ENCODE measurements around the gene APBA2. TPM values are rescaled to one million over a fixed set of nuclear protein-coding genes. Genes with fewer than 3 reads are reported as not detected.

APBA2 gene
- total RNA-seq, 1 donor from 2014 or later: 4.2 TPM

DNA sequence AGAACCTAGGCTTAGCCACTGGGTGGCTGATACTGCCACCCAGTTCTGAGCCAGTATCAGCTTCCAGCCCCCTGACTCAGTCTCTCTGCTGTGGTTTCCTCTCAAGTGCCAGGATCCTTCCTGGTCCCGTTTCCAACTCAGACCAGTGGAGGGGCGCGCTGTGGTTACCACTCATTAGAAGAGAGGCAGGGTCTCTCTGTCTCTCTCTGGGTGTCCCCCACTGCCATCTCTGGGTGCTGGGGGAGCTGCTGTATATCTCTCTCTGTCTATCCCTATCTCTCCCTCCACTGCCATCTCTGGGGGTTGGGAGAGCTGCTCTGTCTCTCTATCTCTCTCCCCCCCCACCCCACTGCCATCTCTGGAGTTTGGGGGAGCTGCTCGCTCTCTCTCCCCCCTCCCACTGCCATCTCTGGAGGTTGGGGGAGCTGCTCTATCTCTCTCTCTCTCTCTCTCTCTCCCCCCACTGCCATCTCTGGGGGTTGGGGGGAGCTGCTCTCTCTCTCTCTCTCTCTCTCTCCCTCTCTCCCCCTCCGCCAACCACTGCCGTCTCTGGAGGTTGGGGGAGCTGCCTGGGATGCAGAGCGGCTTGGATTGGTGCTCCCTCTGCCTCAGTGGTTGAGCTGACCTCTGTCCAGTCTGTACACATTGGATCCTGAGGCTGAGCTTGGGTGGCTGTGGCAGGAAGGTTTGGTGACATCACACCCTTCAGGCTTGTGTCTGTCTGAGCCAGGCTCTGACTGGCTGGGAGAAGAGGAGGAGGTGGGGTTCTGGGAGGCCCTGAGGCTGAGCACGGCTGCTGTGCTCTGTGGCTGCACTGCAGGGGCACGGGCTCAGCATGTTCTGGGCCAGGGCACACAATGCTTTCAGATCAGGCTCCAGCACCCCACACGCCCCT lies 98.9 kb downstream of the APBA2 start:
- Histone ChIP-seq H3K36me3 (ENCODE audit: control insufficient read depth in 3 of 3, insufficient read depth in 3 of 3, low read length in 3 of 3) (no peaks in the 10 kb centered on the region), H3K4me3 (ENCODE audit: low read length in 3 of 3) (no peak overlapping the region), H3K9me3 (ENCODE audit: control insufficient read depth in 3 of 3, low read length in 3 of 3) (peaks cover 0 to 4% (median 2%) of the 10 kb centered on the region in 3 donors), H3K27me3 (ENCODE audit: control insufficient read depth in 3 of 3, insufficient read depth in 3 of 3, low read length in 3 of 3) (peaks cover 0 to 2% (median 0%) of the 10 kb centered on the region in 3 donors), H3K9ac (ENCODE audit: low read depth in 1 of 3, low read length in 3 of 3) (no peak overlapping the region), H3K27ac (ENCODE audit: low read depth, low read length) (no peak overlapping the region), H3K4me1 (ENCODE audit: control insufficient read depth in 3 of 3, insufficient read depth in 3 of 3, low read length in 3 of 3) (no peaks in the 10 kb centered on the region)

DNA sequence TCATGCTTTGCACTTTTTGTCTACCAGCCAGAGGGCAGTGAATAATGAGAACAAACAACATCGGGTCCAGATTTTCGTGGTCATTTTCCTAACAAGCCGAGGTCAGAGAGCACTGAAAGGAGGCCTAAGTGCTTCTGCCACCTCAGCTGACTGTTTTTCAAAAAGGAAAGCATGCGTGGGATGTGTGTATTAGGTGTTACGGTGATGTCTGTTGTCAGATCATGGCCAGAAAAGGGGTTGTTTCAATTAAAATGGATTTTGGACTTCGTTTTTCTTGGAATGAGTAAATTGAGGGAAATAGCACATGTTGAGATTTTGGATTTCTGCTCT lies 99.5 kb downstream of the APBA2 start:
- Histone ChIP-seq H3K4me1 (ENCODE audit: control insufficient read depth in 3 of 3, insufficient read depth in 3 of 3, low read length in 3 of 3) (no peaks in the 10 kb centered on the region), H3K36me3 (ENCODE audit: control insufficient read depth in 3 of 3, insufficient read depth in 3 of 3, low read length in 3 of 3) (no peaks in the 10 kb centered on the region), H3K27ac (ENCODE audit: low read depth, low read length) (no peak overlapping the region), H3K9ac (ENCODE audit: low read depth in 1 of 3, low read length in 3 of 3) (no peak overlapping the region), H3K27me3 (ENCODE audit: control insufficient read depth in 3 of 3, insufficient read depth in 3 of 3, low read length in 3 of 3) (peaks cover 0 to 2% (median 0%) of the 10 kb centered on the region in 3 donors), H3K4me3 (ENCODE audit: low read length in 3 of 3) (no peak overlapping the region), H3K9me3 (ENCODE audit: control insufficient read depth in 3 of 3, low read length in 3 of 3) (peaks cover 0 to 4% (median 2%) of the 10 kb centered on the region in 3 donors)

GRCh38 chr15:28985691-28986090 lies 99.9 kb downstream of the APBA2 start:
- Histone ChIP-seq H3K9ac (ENCODE audit: low read depth in 1 of 3, low read length in 3 of 3) (no peak overlapping the region), H3K4me3 (ENCODE audit: low read length in 3 of 3) (no peak overlapping the region)

DNA sequence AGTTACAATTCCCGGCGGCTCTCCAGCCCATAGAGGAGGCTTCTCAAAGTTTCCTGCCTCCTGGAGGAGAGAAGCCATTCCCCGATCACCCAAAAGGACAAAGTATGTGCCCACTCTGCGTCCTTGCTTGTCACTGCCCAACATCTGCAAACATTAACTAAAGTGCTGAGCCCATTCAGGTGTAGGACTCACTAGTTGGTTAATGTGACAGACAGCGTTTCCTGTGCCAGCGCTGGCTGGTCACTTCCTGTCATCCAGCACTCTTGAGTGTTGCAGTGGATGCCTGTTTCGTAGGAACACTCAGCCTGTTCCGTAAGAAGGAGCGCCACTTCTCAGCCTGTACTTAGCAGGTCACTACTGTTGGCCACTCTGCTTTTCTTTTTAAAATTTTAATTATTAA lies 100.3 kb downstream of the APBA2 start:
- Histone ChIP-seq H3K4me1 (ENCODE audit: control insufficient read depth in 3 of 3, insufficient read depth in 3 of 3, low read length in 3 of 3) (no peaks in the 10 kb centered on the region), H3K4me3 (ENCODE audit: low read length in 3 of 3) (no peak overlapping the region), H3K27ac (ENCODE audit: low read depth, low read length) (no peak overlapping the region), H3K36me3 (ENCODE audit: control insufficient read depth in 3 of 3, insufficient read depth in 3 of 3, low read length in 3 of 3) (no peaks in the 10 kb centered on the region), H3K27me3 (ENCODE audit: control insufficient read depth in 3 of 3, insufficient read depth in 3 of 3, low read length in 3 of 3) (peaks cover 0 to 2% (median 0%) of the 10 kb centered on the region in 3 donors), H3K9ac (ENCODE audit: low read depth in 1 of 3, low read length in 3 of 3) (no peak overlapping the region), H3K9me3 (ENCODE audit: control insufficient read depth in 3 of 3, low read length in 3 of 3) (peaks cover 0 to 4% (median 2%) of the 10 kb centered on the region in 3 donors)

More at GRCh38 chr15:28985691-28986090, 99.9 kb downstream of the APBA2 start:
- Histone ChIP-seq H3K9me3 (ENCODE audit: control insufficient read depth in 3 of 3, low read length in 3 of 3) (peaks cover 0 to 4% (median 2%) of the 10 kb centered on the region in 3 donors), H3K4me1 (ENCODE audit: control insufficient read depth in 3 of 3, insufficient read depth in 3 of 3, low read length in 3 of 3) (no peaks in the 10 kb centered on the region), H3K27me3 (ENCODE audit: control insufficient read depth in 3 of 3, insufficient read depth in 3 of 3, low read length in 3 of 3) (peaks cover 0 to 2% (median 0%) of the 10 kb centered on the region in 3 donors), H3K27ac (ENCODE audit: low read depth, low read length) (no peak overlapping the region), H3K36me3 (ENCODE audit: control insufficient read depth in 3 of 3, insufficient read depth in 3 of 3, low read length in 3 of 3) (no peaks in the 10 kb centered on the region)

GRCh38 chr15:28986726-28987125 lies 101.0 kb downstream of the APBA2 start:
- no peaks in the 10 kb centered on the region for H3K36me3 ChIP-seq (ENCODE audit: control insufficient read depth in 3 of 3, insufficient read depth in 3 of 3, low read length in 3 of 3)
- H3K4me1 ChIP-seq (ENCODE audit: control insufficient read depth in 3 of 3, insufficient read depth in 3 of 3, low read length in 3 of 3): no peaks in the 10 kb centered on the region
- H3K27me3 ChIP-seq (ENCODE audit: control insufficient read depth in 3 of 3, insufficient read depth in 3 of 3, low read length in 3 of 3): peaks cover 0 to 2% (median 0%) of the 10 kb centered on the region in 3 donors
- no peak overlapping the region for H3K4me3 ChIP-seq (ENCODE audit: low read length in 3 of 3)
- H3K9ac ChIP-seq (ENCODE audit: low read depth in 1 of 3, low read length in 3 of 3): no peak overlapping the region
- no peak overlapping the region for H3K27ac ChIP-seq (ENCODE audit: low read depth, low read length)
- peaks cover 0 to 4% (median 2%) of the 10 kb centered on the region in 3 donors for H3K9me3 ChIP-seq (ENCODE audit: control insufficient read depth in 3 of 3, low read length in 3 of 3)

GRCh38 chr15:28987337-28987736 lies 101.6 kb downstream of the APBA2 start:
- Histone ChIP-seq H3K4me3 (ENCODE audit: low read length in 3 of 3) (no peak overlapping the region), H3K9me3 (ENCODE audit: control insufficient read depth in 3 of 3, low read length in 3 of 3) (peaks cover 0 to 4% (median 2%) of the 10 kb centered on the region in 3 donors), H3K27me3 (ENCODE audit: control insufficient read depth in 3 of 3, insufficient read depth in 3 of 3, low read length in 3 of 3) (peaks cover 0 to 2% (median 0%) of the 10 kb centered on the region in 3 donors), H3K27ac (ENCODE audit: low read depth, low read length) (no peak overlapping the region), H3K4me1 (ENCODE audit: control insufficient read depth in 3 of 3, insufficient read depth in 3 of 3, low read length in 3 of 3) (no peaks in the 10 kb centered on the region), H3K36me3 (ENCODE audit: control insufficient read depth in 3 of 3, insufficient read depth in 3 of 3, low read length in 3 of 3) (no peaks in the 10 kb centered on the region), H3K9ac (ENCODE audit: low read depth in 1 of 3, low read length in 3 of 3) (no peak overlapping the region)

DNA sequence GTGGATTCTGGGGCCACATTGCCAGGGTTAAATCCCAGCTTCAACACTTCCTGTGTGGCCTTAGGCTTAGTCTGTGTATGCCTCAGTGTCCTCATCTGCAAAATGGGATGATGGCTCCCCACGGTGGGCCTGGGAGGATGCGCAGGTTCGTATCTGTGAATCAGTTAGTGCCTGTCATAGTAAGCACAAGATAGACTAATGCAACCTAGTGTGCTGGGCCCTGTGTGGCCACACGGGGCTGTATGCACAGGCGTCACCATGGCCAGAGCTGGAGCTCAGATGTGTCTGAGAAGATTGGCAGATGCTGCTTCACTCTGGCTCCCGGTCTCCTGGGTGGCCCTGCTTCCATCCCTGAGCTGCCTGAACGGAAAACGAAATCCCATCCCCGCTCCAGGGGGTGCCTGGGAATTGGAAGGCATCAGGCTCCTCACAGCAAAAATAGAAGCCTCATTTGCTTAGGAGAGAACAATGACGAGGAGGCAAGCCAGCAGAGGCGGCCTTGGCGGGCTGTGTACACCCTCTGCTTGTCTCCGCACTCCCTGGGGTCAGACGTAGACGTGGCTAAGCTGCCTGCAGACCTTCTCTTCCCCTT lies 103.6 kb downstream of the APBA2 start:
- Histone ChIP-seq H3K4me3 (ENCODE audit: low read length in 3 of 3) (no peak overlapping the region), H3K36me3 (ENCODE audit: control insufficient read depth in 3 of 3, insufficient read depth in 3 of 3, low read length in 3 of 3) (no peaks in the 10 kb centered on the region), H3K4me1 (ENCODE audit: control insufficient read depth in 3 of 3, insufficient read depth in 3 of 3, low read length in 3 of 3) (peaks cover 0 to 5% (median 0%) of the 10 kb centered on the region in 3 donors), H3K27ac (ENCODE audit: low read depth, low read length) (no peak overlapping the region), H3K9ac (ENCODE audit: low read depth in 1 of 3, low read length in 3 of 3) (no peak overlapping the region), H3K9me3 (ENCODE audit: control insufficient read depth in 3 of 3, low read length in 3 of 3) (peaks cover 0 to 2% (median 0%) of the 10 kb centered on the region in 3 donors), H3K27me3 (ENCODE audit: control insufficient read depth in 3 of 3, insufficient read depth in 3 of 3, low read length in 3 of 3) (peaks cover 0 to 2% (median 0%) of the 10 kb centered on the region in 3 donors)

DNA sequence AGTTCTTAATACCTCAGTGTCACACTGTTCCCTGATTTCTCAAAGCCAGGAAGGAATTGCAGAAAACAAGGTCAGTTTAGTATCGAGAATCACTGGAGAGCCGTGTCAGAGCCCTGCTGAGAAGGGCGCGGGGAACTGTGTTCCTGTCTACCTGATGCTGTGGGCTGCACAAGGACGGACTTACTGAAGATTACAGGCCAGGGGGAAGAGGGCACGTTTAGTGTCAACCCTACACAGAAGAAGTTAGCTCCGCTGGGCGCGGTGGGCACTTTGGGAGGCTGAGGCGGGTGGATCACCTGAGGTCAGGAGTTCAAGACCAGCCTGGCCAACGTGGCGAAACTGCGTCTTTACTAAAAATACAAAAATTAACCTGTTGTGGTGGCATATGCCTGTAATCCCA lies 104.1 kb downstream of the APBA2 start:
- Histone ChIP-seq H3K27ac (ENCODE audit: low read depth, low read length) (no peak overlapping the region), H3K4me3 (ENCODE audit: low read length in 3 of 3) (no peak overlapping the region), H3K9ac (ENCODE audit: low read depth in 1 of 3, low read length in 3 of 3) (no peak overlapping the region)

GRCh38 chr15:28990390-28990789 lies 104.6 kb downstream of the APBA2 start:
- Histone ChIP-seq H3K4me1 (ENCODE audit: control insufficient read depth in 3 of 3, insufficient read depth in 3 of 3, low read length in 3 of 3) (peaks cover 0 to 5% (median 0%) of the 10 kb centered on the region in 3 donors), H3K9ac (ENCODE audit: low read depth in 1 of 3, low read length in 3 of 3) (no peak overlapping the region)

More for the DNA sequence above, 104.1 kb downstream of the APBA2 start:
- Histone ChIP-seq H3K9me3 (ENCODE audit: control insufficient read depth in 3 of 3, low read length in 3 of 3) (peaks cover 0 to 2% (median 0%) of the 10 kb centered on the region in 3 donors), H3K27me3 (ENCODE audit: control insufficient read depth in 3 of 3, insufficient read depth in 3 of 3, low read length in 3 of 3) (no peaks in the 10 kb centered on the region), H3K4me1 (ENCODE audit: control insufficient read depth in 3 of 3, insufficient read depth in 3 of 3, low read length in 3 of 3) (peaks cover 0 to 5% (median 0%) of the 10 kb centered on the region in 3 donors), H3K36me3 (ENCODE audit: control insufficient read depth in 3 of 3, insufficient read depth in 3 of 3, low read length in 3 of 3) (no peaks in the 10 kb centered on the region)

More at GRCh38 chr15:28990390-28990789, 104.6 kb downstream of the APBA2 start:
- no peaks in the 10 kb centered on the region for H3K9me3 ChIP-seq (ENCODE audit: control insufficient read depth in 3 of 3, low read length in 3 of 3)
- no peaks in the 10 kb centered on the region for H3K36me3 ChIP-seq (ENCODE audit: control insufficient read depth in 3 of 3, insufficient read depth in 3 of 3, low read length in 3 of 3)
- H3K27ac ChIP-seq (ENCODE audit: low read depth, low read length): no peak overlapping the region
- H3K4me3 ChIP-seq (ENCODE audit: low read length in 3 of 3): no peak overlapping the region
- H3K27me3 ChIP-seq (ENCODE audit: control insufficient read depth in 3 of 3, insufficient read depth in 3 of 3, low read length in 3 of 3): no peaks in the 10 kb centered on the region
